ENCODE measurements around the gene TESMIN.
A peak's percentile ranks its signal among the peaks of the same experiment; 100 is the strongest.

TESMIN gene

DNA sequence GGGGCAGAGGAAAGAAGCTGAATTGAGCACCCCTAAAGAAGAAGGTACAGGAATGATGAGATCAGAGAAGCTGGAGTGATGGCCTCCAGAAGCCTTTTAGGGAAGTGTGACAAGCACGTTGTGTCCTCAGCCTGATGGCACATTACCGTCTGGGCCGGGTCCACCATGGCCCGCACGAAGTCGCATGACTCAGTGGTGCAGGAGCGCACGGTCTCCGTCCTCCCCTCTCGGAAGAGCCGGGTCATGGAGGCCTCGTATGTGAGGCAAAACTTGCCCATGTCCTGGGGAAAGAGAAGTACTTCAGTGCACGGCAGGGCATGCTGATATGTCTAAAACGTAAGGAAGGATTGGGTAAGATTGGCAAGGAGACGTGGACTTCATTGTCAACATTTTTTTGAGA, 11.2 kb upstream of the TESMIN start:
- H3K9me3 ChIP-seq (ENCODE audit: control extremely low read depth in 1 of 5, control insufficient read depth in 4 of 5, insufficient read depth in 2 of 5, low read depth in 1 of 5, low read length in 4 of 5) = no peaks in the 10 kb centered on the region
- CTCF ChIA-PET = no interaction called here
- DNase-seq = no peak
- no peak overlapping the region for H3K4me3 ChIP-seq (ENCODE audit: control insufficient read depth in 1 of 7, extremely low read depth in 1 of 7, insufficient read depth in 4 of 7, low read depth in 2 of 7, low read length in 6 of 7)
- H3K27ac ChIP-seq (ENCODE audit: insufficient read depth in 1 of 2, low read depth in 1 of 2, low read length in 2 of 2, poor library complexity in 1 of 2, severe bottlenecking in 2 of 2) = no peak overlapping the region
- 90% methylated on average over 15 of the region's 15 CpGs for WGBS (ENCODE audit: insufficient coverage)
- H3K36me3 ChIP-seq (ENCODE audit: control insufficient read depth in 4 of 4, insufficient read depth in 4 of 4, low read length in 3 of 4) = peaks cover 11 to 94% (median 66%) of the 10 kb centered on the region in 4 experiments
- no peaks in the 10 kb centered on the region for H3K27me3 ChIP-seq (replicated peaks in 2 of 5; ENCODE audit: control insufficient read depth in 4 of 5, insufficient read depth in 5 of 5, low read length in 4 of 5)
- POLR2A ChIA-PET = interaction anchor here (0.5 kb wide), 1 partner anchor 492 kb away, joined by 7 read pairs; no protein-coding TSS in a partner anchor
- no peaks in the 10 kb centered on the region for H3K4me1 ChIP-seq (ENCODE audit: control extremely low read depth in 1 of 4, control insufficient read depth in 4 of 4, insufficient read depth in 4 of 4, low read length in 3 of 4)

DNA sequence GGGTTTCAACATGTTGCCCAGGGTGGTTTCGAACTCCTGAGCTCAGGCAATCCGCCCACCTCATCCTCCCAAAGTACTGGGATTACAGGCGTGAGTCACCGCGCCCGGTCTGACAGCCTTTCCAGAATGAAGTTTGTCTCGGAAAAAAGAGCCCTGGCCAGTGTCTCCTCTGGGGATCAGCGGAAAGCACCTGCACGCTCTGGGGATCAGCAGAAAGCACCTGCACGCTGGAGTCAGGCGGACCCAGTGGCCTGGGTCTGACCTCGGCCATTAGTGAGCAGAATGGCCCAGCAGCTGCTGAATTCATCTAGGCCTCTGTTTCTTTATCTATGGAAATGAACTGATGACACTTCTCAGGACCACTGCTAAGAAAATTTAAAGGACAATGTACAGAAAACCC, 10.5 kb upstream of the TESMIN start:
- POLR2A ChIA-PET = no interaction called here
- Histone ChIP-seq H3K27me3 (replicated peaks in 2 of 5; ENCODE audit: control insufficient read depth in 4 of 5, insufficient read depth in 5 of 5, low read length in 4 of 5) (no peaks in the 10 kb centered on the region), H3K9me3 (ENCODE audit: control extremely low read depth in 1 of 5, control insufficient read depth in 4 of 5, insufficient read depth in 2 of 5, low read depth in 1 of 5, low read length in 4 of 5) (no peaks in the 10 kb centered on the region), H3K4me1 (ENCODE audit: control extremely low read depth in 1 of 4, control insufficient read depth in 4 of 4, insufficient read depth in 4 of 4, low read length in 3 of 4) (no peaks in the 10 kb centered on the region), H3K36me3 (ENCODE audit: control insufficient read depth in 4 of 4, insufficient read depth in 4 of 4, low read length in 3 of 4) (peaks cover 12 to 94% (median 68%) of the 10 kb centered on the region in 4 experiments), H3K4me3 (ENCODE audit: control insufficient read depth in 1 of 7, extremely low read depth in 1 of 7, insufficient read depth in 4 of 7, low read depth in 2 of 7, low read length in 6 of 7) (no peak overlapping the region), H3K27ac (ENCODE audit: insufficient read depth in 1 of 2, low read depth in 1 of 2, low read length in 2 of 2, poor library complexity in 1 of 2, severe bottlenecking in 2 of 2) (no peak overlapping the region)
- 93% methylated on average over 12 of the region's 12 CpGs for WGBS (ENCODE audit: insufficient coverage)
- DNase-seq = no peak
- CTCF ChIA-PET = interaction anchor here (1.3 kb wide), 1 partner anchor 12 kb away, joined by 5 read pairs; no protein-coding TSS in a partner anchor

DNA sequence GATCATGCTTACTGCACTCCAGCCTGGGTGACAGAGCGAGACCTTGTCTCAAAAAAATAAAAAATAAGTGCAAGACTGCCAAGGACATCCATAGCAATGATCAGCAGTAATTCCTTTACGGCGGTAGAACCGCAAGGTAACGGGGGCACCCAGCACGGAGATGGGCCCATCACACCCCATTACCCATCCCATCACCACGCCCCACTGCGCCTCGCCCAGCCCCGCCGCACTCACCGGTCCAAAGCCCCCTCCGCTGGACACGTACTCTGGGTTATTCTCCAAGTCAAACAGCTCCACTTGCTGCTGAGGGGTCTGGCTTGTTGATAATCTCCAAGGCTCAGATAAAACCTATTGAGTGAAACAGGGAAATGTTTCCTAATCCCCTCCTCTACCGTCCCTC, 8.7 kb upstream of the TESMIN start:
- Histone ChIP-seq H3K36me3 (ENCODE audit: control insufficient read depth in 4 of 4, insufficient read depth in 4 of 4, low read length in 3 of 4) (peaks cover 12 to 90% (median 65%) of the 10 kb centered on the region in 4 experiments), H3K4me3 (ENCODE audit: control insufficient read depth in 1 of 7, extremely low read depth in 1 of 7, insufficient read depth in 4 of 7, low read depth in 2 of 7, low read length in 6 of 7) (no peak overlapping the region), H3K9me3 (ENCODE audit: control extremely low read depth in 1 of 5, control insufficient read depth in 4 of 5, insufficient read depth in 2 of 5, low read depth in 1 of 5, low read length in 4 of 5) (no peaks in the 10 kb centered on the region), H3K27me3 (replicated peaks in 2 of 5; ENCODE audit: control insufficient read depth in 4 of 5, insufficient read depth in 5 of 5, low read length in 4 of 5) (no peaks in the 10 kb centered on the region), H3K27ac (ENCODE audit: insufficient read depth in 1 of 2, low read depth in 1 of 2, low read length in 2 of 2, poor library complexity in 1 of 2, severe bottlenecking in 2 of 2) (no peak overlapping the region), H3K4me1 (ENCODE audit: control extremely low read depth in 1 of 4, control insufficient read depth in 4 of 4, insufficient read depth in 4 of 4, low read length in 3 of 4) (no peaks in the 10 kb centered on the region)
- POLR2A ChIA-PET = no interaction called here
- CTCF ChIA-PET = no interaction called here
- no peak for DNase-seq
- 85% methylated on average over 8 of the region's 15 CpGs for WGBS (ENCODE audit: insufficient coverage)

DNA sequence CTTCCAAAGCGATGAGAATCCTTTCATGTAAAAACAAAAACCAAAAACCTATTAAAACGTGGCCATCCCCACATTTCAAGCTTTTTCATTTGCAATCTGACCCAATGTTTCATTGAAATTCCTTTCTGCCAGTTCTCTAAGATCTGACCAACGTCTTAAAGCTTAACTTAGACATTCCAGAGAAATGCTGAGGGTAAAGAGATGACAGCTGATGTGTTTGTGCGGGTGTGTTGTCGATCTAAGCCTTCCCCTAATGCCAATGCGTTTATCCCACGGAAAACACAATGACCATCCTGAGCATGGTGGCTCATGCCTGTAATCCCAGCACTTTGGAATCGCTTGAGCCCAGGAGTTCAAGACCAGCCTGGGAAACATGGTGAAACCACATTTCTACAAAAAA, 6.4 kb upstream of the TESMIN start:
- peaks cover 12 to 80% (median 58%) of the 10 kb centered on the region in 4 experiments for H3K36me3 ChIP-seq (ENCODE audit: control insufficient read depth in 4 of 4, insufficient read depth in 4 of 4, low read length in 3 of 4)
- H3K27ac ChIP-seq (ENCODE audit: insufficient read depth in 1 of 2, low read depth in 1 of 2, low read length in 2 of 2, poor library complexity in 1 of 2, severe bottlenecking in 2 of 2) = no peak overlapping the region
- no peak overlapping the region for H3K4me3 ChIP-seq (ENCODE audit: control insufficient read depth in 1 of 7, extremely low read depth in 1 of 7, insufficient read depth in 4 of 7, low read depth in 2 of 7, low read length in 6 of 7)
- WGBS (ENCODE audit: insufficient coverage) = 100% methylated on average over 6 of the region's 8 CpGs
- no peak for DNase-seq
- no peaks in the 10 kb centered on the region for H3K9me3 ChIP-seq (ENCODE audit: control extremely low read depth in 1 of 5, control insufficient read depth in 4 of 5, insufficient read depth in 2 of 5, low read depth in 1 of 5, low read length in 4 of 5)
- ChIA-PET CTCF (interaction anchor here (0.6 kb wide), 1 partner anchor 48 kb away, joined by 3 read pairs; no protein-coding TSS in a partner anchor), POLR2A (interaction anchor here (0.6 kb wide), 1 partner anchor 26 kb away, joined by 3 read pairs; no protein-coding TSS in a partner anchor)
- H3K4me1 ChIP-seq (ENCODE audit: control extremely low read depth in 1 of 4, control insufficient read depth in 4 of 4, insufficient read depth in 4 of 4, low read length in 3 of 4) = no peaks in the 10 kb centered on the region
- H3K27me3 ChIP-seq (replicated peaks in 2 of 5; ENCODE audit: control insufficient read depth in 4 of 5, insufficient read depth in 5 of 5, low read length in 4 of 5) = no peaks in the 10 kb centered on the region

DNA sequence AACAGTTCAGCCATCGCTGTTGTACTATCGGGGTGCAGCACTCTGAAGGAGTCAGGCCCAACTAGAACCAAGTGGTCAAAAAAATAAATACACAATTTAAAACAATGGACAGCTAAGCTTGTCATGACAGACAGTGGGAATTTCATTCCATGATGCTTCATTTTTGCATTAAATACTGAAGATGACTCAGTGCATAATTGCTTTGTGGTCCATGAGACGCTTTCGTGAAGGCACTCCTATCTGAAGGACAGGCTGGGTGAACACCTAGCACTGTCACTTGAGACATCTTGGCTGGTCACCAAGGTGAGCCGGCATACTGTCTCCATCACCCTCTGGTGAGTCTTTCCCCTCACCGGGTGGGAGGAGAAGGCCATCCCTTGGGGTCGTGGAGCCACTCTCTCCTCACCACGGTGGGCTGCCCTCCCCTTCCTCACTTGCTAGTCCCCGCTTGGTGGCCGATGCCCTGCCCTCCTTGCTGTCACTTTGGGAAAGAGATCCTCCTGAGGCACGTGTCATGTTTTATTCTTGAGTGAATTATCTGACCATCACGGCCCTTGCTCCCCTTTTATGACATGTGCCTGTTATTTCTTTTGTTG, 4.9 kb upstream of the TESMIN start:
- Histone ChIP-seq H3K9me3 (ENCODE audit: control extremely low read depth in 1 of 5, control insufficient read depth in 4 of 5, insufficient read depth in 2 of 5, low read depth in 1 of 5, low read length in 4 of 5) (no peaks in the 10 kb centered on the region), H3K4me3 (ENCODE audit: control insufficient read depth in 1 of 7, extremely low read depth in 1 of 7, insufficient read depth in 4 of 7, low read depth in 2 of 7, low read length in 6 of 7) (no peak overlapping the region), H3K4me1 (ENCODE audit: control extremely low read depth in 1 of 4, control insufficient read depth in 4 of 4, insufficient read depth in 4 of 4, low read length in 3 of 4) (peaks cover 0 to 2% (median 1%) of the 10 kb centered on the region in 4 experiments), H3K36me3 (ENCODE audit: control insufficient read depth in 4 of 4, insufficient read depth in 4 of 4, low read length in 3 of 4) (peaks cover 10 to 65% (median 46%) of the 10 kb centered on the region in 4 experiments), H3K27ac (ENCODE audit: insufficient read depth in 1 of 2, low read depth in 1 of 2, low read length in 2 of 2, poor library complexity in 1 of 2, severe bottlenecking in 2 of 2) (no peak overlapping the region), H3K27me3 (replicated peaks in 2 of 5; ENCODE audit: control insufficient read depth in 4 of 5, insufficient read depth in 5 of 5, low read length in 4 of 5) (no peaks in the 10 kb centered on the region)
- POLR2A ChIA-PET = no interaction called here
- CTCF ChIA-PET = no interaction called here
- DNase-seq = no peak
- WGBS (ENCODE audit: insufficient coverage) = 97% methylated on average over 9 of the region's 12 CpGs

DNA sequence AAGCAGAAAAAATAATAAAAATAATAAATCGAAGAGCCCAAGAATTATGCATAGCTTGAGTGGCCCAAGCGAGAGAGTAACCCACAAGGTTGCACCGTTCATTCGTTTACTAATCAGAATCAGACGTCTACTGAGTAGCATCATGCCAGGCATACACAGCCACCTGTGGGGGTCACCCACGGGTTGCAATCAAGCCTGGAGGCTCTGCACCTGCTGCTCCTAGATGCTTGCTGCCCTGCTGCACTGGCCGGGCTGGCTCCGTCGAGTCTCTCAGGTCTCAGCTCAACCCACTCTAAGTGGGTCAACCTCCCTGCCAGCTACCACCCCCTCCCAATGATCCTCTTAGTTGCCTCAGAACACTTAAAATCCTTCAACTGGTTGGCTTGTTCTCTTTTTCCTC, 2.0 kb upstream of the TESMIN start:
- DNase-seq = peak in 1 of 3 donors; percentile 5
- Histone ChIP-seq H3K4me3 (ENCODE audit: control insufficient read depth in 1 of 7, extremely low read depth in 1 of 7, insufficient read depth in 4 of 7, low read depth in 2 of 7, low read length in 6 of 7) (no peak overlapping the region), H3K36me3 (ENCODE audit: control insufficient read depth in 4 of 4, insufficient read depth in 4 of 4, low read length in 3 of 4) (peaks cover 8 to 43% (median 30%) of the 10 kb centered on the region in 4 experiments), H3K27me3 (replicated peaks in 2 of 5; ENCODE audit: control insufficient read depth in 4 of 5, insufficient read depth in 5 of 5, low read length in 4 of 5) (no peaks in the 10 kb centered on the region), H3K27ac (ENCODE audit: insufficient read depth in 1 of 2, low read depth in 1 of 2, low read length in 2 of 2, poor library complexity in 1 of 2, severe bottlenecking in 2 of 2) (no peak overlapping the region), H3K4me1 (ENCODE audit: control extremely low read depth in 1 of 4, control insufficient read depth in 4 of 4, insufficient read depth in 4 of 4, low read length in 3 of 4) (peaks cover 0 to 19% (median 11%) of the 10 kb centered on the region in 4 experiments), H3K9me3 (ENCODE audit: control extremely low read depth in 1 of 5, control insufficient read depth in 4 of 5, insufficient read depth in 2 of 5, low read depth in 1 of 5, low read length in 4 of 5) (no peaks in the 10 kb centered on the region)
- WGBS (ENCODE audit: insufficient coverage) = 93% methylated on average over 8 of the region's 9 CpGs
- ChIA-PET POLR2A (no interaction called here), CTCF (no interaction called here)

DNA sequence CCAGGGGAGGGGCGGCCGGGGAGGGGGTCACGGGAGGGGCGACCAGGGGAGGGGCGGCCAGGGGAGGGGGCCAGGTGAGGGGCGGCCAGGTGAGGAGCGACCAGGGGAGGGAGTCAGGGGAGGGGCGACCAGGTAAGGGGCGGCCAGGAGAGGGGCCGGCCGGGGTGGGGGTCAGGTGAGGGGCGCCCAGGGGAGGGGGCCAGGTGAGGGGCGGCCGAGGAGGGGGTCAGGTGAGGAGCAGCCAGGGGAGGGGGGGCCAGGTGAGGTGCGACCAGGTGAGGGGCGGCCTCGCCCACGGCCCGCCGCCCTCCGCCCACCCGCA, 355 bp downstream of the TESMIN start:
- Histone ChIP-seq H3K9me3 (ENCODE audit: control extremely low read depth in 1 of 5, control insufficient read depth in 4 of 5, insufficient read depth in 2 of 5, low read depth in 1 of 5, low read length in 4 of 5) (no peaks in the 10 kb centered on the region), H3K4me3 (ENCODE audit: control insufficient read depth in 1 of 7, extremely low read depth in 1 of 7, insufficient read depth in 4 of 7, low read depth in 2 of 7, low read length in 6 of 7) (peak overlapping the region in 6 of 7 experiments; percentile 16 to 73 (median 64)), H3K4me1 (ENCODE audit: control extremely low read depth in 1 of 4, control insufficient read depth in 4 of 4, insufficient read depth in 4 of 4, low read length in 3 of 4) (peaks cover 0 to 19% (median 11%) of the 10 kb centered on the region in 4 experiments), H3K36me3 (ENCODE audit: control insufficient read depth in 4 of 4, insufficient read depth in 4 of 4, low read length in 3 of 4) (peaks cover 9 to 32% (median 22%) of the 10 kb centered on the region in 4 experiments), H3K27ac (ENCODE audit: insufficient read depth in 1 of 2, low read depth in 1 of 2, low read length in 2 of 2, poor library complexity in 1 of 2, severe bottlenecking in 2 of 2) (peak overlapping the region in 1 of 2 experiments; percentile 61), H3K27me3 (replicated peaks in 2 of 5; ENCODE audit: control insufficient read depth in 4 of 5, insufficient read depth in 5 of 5, low read length in 4 of 5) (no peaks in the 10 kb centered on the region)
- 2% methylated on average over 7 of the region's 22 CpGs for WGBS (ENCODE audit: insufficient coverage)
- ChIA-PET POLR2A (interaction anchor here (0.6 kb wide), 2 partner anchors 198 to 216 kb away, joined by 3 to 5 read pairs; no protein-coding TSS in a partner anchor), CTCF (no interaction called here)
- no peak for DNase-seq

All from common myeloid progenitor, CD34-positive (primary cell).